GM21360 (cell line): ENCODE data around the gene RYR2.
"Not testable (repeated sequence)": the region's sequence is repeated elsewhere in the genome, so short reads cannot be mapped to it uniquely, and the experiment has no call there.

ENCODE experiments used
- ATAC-seq: cut with Tn5 transposase; IDR thresholded peaks from one replicate; pipeline ENCODE4 v1.9.1; 2021; ENCODE audit warnings: mild to moderate bottlenecking, moderate library complexity; ENCODE audit not compliant: unreplicated experiment

RYR2 gene

GRCh38 chr1:237539055-237539454 lies 497.1 kb downstream of the RYR2 start:
- no peak for ATAC-seq

- ATAC-seq = no peak
Measured at GRCh38 chr1:237542525-237543418, 500.8 kb downstream of the RYR2 start.

GRCh38 chr1:237553078-237553477 lies 511.1 kb downstream of the RYR2 start:
- ATAC-seq = no peak

GRCh38 chr1:237556911-237557310 lies 514.9 kb downstream of the RYR2 start:
- ATAC-seq = no peak

- ATAC-seq = peak; percentile 83
Measured at GRCh38 chr1:237562242-237562823, 520.3 kb downstream of the RYR2 start.

GRCh38 chr1:237565236-237565635 lies 523.3 kb downstream of the RYR2 start:
- no peak for ATAC-seq

GRCh38 chr1:237566581-237566980 lies 524.6 kb downstream of the RYR2 start:
- no peak for ATAC-seq

- no peak for ATAC-seq
Measured at GRCh38 chr1:237568955-237569354, 527.0 kb downstream of the RYR2 start.

GRCh38 chr1:237570530-237570929 lies 528.5 kb downstream of the RYR2 start:
- peak; percentile 51 for ATAC-seq

GRCh38 chr1:237574536-237574935 lies 532.6 kb downstream of the RYR2 start:
- no peak for ATAC-seq

- no peak for ATAC-seq
Measured at GRCh38 chr1:237578540-237578939, 536.6 kb downstream of the RYR2 start.

- ATAC-seq = no peak
Measured at GRCh38 chr1:237580726-237581125, 538.7 kb downstream of the RYR2 start.

GRCh38 chr1:237583270-237583669 lies 541.3 kb downstream of the RYR2 start:
- no peak for ATAC-seq

- ATAC-seq = no peak
Measured at GRCh38 chr1:237583756-237584155, 541.8 kb downstream of the RYR2 start.

- ATAC-seq = no peak
Measured at GRCh38 chr1:237590386-237590785, 548.4 kb downstream of the RYR2 start.

GRCh38 chr1:237591353-237591752 lies 549.4 kb downstream of the RYR2 start:
- no peak for ATAC-seq

GRCh38 chr1:237603036-237603568 lies 561.1 kb downstream of the RYR2 start:
- not testable (repeated sequence) for ATAC-seq

GRCh38 chr1:237608433-237608832 lies 566.4 kb downstream of the RYR2 start:
- no peak for ATAC-seq

- no peak for ATAC-seq
Measured at GRCh38 chr1:237610157-237610556, 568.2 kb downstream of the RYR2 start.

GRCh38 chr1:237613984-237614383 lies 572.0 kb downstream of the RYR2 start:
- no peak for ATAC-seq

- no peak for ATAC-seq
Measured at GRCh38 chr1:237619553-237619952, 577.6 kb downstream of the RYR2 start.

GRCh38 chr1:237634922-237635321 lies 592.9 kb downstream of the RYR2 start:
- no peak for ATAC-seq
